Omental fat pad (tissue), 4 donors: Measurements from ENCODE around the gene BCL6. TPM values are rescaled to one million over a fixed set of nuclear protein-coding genes. Genes with fewer than 3 reads are reported as not detected.

Experiments
- ATAC-seq: fragments of 150-250 bp; one replicate; pipeline ENCODE4 v1.9.1; 2016; ENCODE audit warnings: mild to moderate bottlenecking, moderate library complexity; ENCODE audit not compliant: low FRiP score
- DNase-seq: peaks from one replicate; pipeline ENCODE4 v3.0.0-alpha.2; 2019; ENCODE audit warnings: low spot score
- CTCF ChIP-seq, 3 donors: fragments of 450-650 bp; IDR thresholded peaks; one replicate each; pipeline ENCODE4 v1.5.1; 2016 to 2017; ENCODE audit warnings: antibody characterized with exemption in 3 of 3, mild to moderate bottlenecking in 3 of 3, moderate library complexity in 2 of 3
- total RNA-seq, 4 donors: library from RNA; depleted of rRNA; stranded (reverse); fragments of >200 nt; gene quantifications; one replicate each; pipeline ENCODE4 v1.1.0, GENCODE V29; 2016

The BCL6 gene
- total RNA-seq, 4 donors from 2014 or later = 148 to 323 (median 179) TPM

DNA sequence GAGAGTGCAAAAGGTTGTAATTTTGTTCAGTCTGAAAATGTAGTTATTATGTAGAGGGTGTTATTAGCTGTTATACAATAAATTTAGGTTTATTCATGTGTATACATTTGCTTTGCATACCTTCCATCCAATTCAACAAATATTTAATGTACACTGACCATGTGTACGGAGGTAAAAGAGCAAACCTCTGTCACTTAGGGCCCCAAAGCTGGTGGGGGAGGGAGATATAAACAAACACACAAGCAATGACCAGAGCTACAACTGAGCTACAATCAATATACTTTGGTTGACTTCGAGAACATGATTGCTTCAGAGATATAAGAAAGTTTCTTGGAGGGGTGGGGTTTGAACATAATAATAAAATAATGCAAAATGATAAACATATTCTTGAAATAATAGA lies 17.5 kb upstream of the BCL6 start:
- DNase-seq (no peak), ATAC-seq (no peak)
- no peak for TF ChIP-seq CTCF (IDR thresholded peaks at IDR 0.05)

DNA sequence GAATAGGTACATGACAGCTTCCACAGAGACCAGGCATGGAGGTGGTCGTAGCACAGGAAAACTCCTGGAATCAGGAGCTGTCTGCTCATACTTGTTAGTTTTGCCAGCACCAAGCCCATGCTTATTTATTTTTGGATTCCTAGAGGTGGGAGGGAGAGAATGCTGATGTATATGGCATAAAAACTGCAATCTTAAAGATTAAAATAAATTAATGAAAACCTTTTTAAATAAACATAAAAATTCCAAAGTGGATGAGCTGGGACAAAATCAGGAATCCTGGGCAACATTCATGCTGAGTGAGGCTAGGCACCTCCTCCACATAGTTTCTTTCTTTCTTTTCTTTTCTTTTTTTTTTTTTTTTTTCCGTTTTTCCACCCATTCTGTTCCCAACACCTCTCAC lies 14.3 kb upstream of the BCL6 start:
- ATAC-seq (no peak), DNase-seq (no peak)
- no peak for TF ChIP-seq CTCF (IDR thresholded peaks at IDR 0.05)

GRCh38 chr3:187758318-187758955 lies 13.2 kb upstream of the BCL6 start:
- no peak for TF ChIP-seq CTCF (IDR thresholded peaks at IDR 0.05)
- no peak for DNase-seq
- ATAC-seq = no peak

DNA sequence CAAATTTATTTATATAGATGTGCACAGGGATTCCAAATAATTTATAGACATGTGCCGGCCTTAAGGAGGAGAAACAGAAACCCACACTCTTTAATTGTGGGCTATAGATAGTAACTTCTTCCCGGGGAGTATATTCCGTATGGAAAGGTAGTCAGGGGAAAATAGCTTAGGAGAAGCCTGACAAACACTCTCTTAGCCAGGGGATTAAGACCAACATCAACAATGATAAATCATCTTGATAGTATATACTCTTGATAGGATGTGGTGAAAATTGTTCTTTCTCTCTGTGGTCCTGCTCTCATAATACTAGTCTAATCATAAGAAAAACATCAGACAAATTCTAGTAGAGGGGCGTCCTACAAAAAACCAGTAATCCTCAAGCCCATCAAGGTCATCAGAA lies 8.2 kb upstream of the BCL6 start:
- no peak for TF ChIP-seq CTCF (IDR thresholded peaks at IDR 0.05)

DNA sequence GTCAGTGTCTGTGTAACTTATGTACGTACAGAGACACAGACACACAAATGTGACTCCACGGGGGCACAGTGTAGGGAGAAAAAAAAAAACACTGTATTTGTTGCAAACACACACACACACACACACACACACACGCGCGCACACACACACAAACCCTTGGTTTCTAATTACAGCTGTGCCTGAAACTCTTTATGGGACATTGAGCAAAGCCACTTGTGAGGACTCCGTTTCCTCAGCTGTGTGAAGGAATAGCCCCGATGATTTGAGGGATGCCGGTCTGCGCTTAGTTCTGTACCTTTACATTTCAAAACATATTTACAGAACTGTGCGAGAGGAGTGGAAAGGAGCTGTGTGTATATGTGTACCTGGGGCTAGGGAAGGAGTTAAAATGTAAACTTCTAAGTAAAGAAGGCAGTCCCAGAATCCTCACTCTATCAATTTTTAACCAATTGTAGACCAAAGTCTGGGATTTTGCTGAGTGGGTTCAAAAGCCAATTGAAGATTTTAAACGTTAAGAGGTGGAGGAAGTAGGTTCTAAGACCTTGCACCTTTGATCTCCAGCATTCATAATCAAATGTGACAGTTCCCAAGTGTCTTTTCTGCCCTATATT lies 5.3 kb upstream of the BCL6 start:
- TF ChIP-seq CTCF (IDR thresholded peaks at IDR 0.05) = no peak
- ATAC-seq (no peak), DNase-seq (no peak)

More for the DNA sequence above, 8.2 kb upstream of the BCL6 start:
- no peak for DNase-seq
- ATAC-seq = no peak

DNA sequence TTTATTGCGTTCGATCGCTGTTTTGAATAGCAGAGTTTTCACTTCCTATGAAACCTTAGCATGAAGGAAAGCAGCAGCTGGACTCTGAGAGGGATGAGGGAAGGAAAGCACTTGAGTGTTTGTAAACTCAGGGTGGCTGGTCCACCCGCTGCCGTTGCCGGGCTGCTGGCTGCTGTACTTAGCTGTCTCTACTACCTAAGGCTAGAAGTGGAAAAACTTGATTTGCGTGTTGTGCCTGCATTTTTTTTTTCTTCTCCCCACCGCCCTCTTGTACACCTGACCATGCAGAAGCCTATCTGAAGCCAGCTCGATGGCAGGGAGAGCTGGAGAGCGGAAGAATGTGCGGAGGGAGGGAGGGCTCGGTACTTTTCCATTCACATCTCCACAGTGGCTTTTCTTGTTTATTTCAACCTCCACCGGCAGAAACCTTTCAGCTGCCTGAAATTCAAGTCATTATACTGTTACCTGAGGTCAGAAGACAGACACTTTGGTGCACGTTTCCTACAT lies 4.8 kb upstream of the BCL6 start:
- no peak for TF ChIP-seq CTCF (IDR thresholded peaks at IDR 0.05)
- DNase-seq (no peak), ATAC-seq (no peak)

DNA sequence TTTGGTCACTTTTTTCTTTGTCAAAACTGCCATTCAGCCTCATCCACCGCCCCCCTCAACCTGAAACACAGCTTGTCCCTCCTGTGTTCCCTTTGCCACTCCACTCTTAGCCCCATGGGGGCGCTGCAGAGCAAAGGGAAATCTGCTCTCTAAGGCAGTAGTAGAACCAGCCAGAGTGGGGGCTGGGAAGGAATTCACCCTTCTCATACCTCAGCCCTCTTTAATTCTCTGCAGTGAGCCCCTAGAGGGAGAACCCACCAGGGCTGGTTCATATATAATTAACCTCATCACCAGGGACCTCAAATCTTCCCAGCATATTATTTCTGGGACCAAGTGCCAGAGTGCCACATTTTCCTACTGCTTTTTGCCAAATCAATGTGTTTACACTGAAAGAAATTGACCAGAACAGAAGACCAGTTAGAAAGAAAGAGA lies 2.8 kb upstream of the BCL6 start:
- DNase-seq = peak; percentile 96
- TF ChIP-seq CTCF (IDR thresholded peaks at IDR 0.05) = peak in 2 of 3 donors; percentile 76 to 83
- ATAC-seq = peak; percentile 57
